ENCODE results near the gene DIAPH2.

- no peak for TF ChIP-seq POLR2AphosphoS5 (IDR thresholded peaks at IDR 0.05; ENCODE audit: low read depth)
- TF ChIP-seq, protein P1, sequence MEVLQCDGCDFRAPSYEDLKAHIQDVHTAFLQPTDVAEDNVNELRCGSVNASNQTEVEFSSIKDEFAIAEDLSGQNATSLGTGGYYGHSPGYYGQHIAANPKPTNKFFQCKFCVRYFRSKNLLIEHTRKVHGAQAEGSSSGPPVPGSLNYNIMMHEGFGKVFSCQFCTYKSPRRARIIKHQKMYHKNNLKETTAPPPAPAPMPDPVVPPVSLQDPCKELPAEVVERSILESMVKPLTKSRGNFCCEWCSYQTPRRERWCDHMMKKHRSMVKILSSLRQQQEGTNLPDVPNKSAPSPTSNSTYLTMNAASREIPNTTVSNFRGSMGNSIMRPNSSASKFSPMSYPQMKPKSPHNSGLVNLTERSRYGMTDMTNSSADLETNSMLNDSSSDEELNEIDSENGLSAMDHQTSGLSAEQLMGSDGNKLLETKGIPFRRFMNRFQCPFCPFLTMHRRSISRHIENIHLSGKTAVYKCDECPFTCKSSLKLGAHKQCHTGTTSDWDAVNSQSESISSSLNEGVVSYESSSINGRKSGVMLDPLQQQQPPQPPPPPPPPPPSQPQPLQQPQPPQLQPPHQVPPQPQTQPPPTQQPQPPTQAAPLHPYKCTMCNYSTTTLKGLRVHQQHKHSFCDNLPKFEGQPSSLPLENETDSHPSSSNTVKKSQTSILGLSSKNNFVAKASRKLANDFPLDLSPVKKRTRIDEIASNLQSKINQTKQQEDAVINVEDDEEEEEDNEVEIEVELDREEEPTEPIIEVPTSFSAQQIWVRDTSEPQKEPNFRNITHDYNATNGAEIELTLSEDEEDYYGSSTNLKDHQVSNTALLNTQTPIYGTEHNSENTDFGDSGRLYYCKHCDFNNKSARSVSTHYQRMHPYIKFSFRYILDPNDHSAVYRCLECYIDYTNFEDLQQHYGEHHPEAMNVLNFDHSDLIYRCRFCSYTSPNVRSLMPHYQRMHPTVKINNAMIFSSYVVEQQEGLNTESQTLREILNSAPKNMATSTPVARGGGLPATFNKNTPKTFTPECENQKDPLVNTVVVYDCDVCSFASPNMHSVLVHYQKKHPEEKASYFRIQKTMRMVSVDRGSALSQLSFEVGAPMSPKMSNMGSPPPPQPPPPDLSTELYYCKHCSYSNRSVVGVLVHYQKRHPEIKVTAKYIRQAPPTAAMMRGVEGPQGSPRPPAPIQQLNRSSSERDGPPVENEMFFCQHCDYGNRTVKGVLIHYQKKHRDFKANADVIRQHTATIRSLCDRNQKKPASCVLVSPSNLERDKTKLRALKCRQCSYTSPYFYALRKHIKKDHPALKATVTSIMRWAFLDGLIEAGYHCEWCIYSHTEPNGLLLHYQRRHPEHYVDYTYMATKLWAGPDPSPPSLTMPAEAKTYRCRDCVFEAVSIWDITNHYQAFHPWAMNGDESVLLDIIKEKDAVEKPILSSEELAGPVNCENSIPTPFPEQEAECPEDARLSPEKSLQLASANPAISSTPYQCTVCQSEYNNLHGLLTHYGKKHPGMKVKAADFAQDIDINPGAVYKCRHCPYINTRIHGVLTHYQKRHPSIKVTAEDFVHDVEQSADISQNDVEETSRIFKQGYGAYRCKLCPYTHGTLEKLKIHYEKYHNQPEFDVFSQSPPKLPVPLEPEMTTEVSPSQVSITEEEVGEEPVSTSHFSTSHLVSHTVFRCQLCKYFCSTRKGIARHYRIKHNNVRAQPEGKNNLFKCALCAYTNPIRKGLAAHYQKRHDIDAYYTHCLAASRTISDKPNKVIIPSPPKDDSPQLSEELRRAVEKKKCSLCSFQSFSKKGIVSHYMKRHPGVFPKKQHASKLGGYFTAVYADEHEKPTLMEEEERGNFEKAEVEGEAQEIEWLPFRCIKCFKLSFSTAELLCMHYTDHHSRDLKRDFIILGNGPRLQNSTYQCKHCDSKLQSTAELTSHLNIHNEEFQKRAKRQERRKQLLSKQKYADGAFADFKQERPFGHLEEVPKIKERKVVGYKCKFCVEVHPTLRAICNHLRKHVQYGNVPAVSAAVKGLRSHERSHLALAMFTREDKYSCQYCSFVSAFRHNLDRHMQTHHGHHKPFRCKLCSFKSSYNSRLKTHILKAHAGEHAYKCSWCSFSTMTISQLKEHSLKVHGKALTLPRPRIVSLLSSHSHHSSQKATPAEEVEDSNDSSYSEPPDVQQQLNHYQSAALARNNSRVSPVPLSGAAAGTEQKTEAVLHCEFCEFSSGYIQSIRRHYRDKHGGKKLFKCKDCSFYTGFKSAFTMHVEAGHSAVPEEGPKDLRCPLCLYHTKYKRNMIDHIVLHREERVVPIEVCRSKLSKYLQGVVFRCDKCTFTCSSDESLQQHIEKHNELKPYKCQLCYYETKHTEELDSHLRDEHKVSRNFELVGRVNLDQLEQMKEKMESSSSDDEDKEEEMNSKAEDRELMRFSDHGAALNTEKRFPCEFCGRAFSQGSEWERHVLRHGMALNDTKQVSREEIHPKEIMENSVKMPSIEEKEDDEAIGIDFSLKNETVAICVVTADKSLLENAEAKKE (CRISPR knock-in tag; IDR thresholded peaks at IDR 0.05), result no peak
- no peak for TF ChIP-seq CTCF (conservative IDR thresholded peaks at IDR 0.05; ENCODE audit: low read depth in 2 of 2)
- TF ChIP-seq, protein P2, sequence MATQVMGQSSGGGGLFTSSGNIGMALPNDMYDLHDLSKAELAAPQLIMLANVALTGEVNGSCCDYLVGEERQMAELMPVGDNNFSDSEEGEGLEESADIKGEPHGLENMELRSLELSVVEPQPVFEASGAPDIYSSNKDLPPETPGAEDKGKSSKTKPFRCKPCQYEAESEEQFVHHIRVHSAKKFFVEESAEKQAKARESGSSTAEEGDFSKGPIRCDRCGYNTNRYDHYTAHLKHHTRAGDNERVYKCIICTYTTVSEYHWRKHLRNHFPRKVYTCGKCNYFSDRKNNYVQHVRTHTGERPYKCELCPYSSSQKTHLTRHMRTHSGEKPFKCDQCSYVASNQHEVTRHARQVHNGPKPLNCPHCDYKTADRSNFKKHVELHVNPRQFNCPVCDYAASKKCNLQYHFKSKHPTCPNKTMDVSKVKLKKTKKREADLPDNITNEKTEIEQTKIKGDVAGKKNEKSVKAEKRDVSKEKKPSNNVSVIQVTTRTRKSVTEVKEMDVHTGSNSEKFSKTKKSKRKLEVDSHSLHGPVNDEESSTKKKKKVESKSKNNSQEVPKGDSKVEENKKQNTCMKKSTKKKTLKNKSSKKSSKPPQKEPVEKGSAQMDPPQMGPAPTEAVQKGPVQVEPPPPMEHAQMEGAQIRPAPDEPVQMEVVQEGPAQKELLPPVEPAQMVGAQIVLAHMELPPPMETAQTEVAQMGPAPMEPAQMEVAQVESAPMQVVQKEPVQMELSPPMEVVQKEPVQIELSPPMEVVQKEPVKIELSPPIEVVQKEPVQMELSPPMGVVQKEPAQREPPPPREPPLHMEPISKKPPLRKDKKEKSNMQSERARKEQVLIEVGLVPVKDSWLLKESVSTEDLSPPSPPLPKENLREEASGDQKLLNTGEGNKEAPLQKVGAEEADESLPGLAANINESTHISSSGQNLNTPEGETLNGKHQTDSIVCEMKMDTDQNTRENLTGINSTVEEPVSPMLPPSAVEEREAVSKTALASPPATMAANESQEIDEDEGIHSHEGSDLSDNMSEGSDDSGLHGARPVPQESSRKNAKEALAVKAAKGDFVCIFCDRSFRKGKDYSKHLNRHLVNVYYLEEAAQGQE (IDR thresholded peaks at IDR 0.05; ENCODE audit: unreplicated experiment), result no peak
- TF ChIP-seq EZH2 (IDR thresholded peaks at IDR 0.05; ENCODE audit: low read depth, unreplicated experiment), result no peak
- TF ChIP-seq ZNF331 (CRISPR knock-in tag; IDR thresholded peaks at IDR 0.05; ENCODE audit: low read depth), result no peak
- TF ChIP-seq EZH2phosphoT487 (IDR thresholded peaks at IDR 0.05; ENCODE audit: unreplicated experiment), result no peak
- TF ChIP-seq JUNB (IDR thresholded peaks at IDR 0.05; ENCODE audit: unreplicated experiment), result no peak
- TF ChIP-seq ETS1 (IDR thresholded peaks at IDR 0.05), result no peak
Observed at GRCh38 chrX:96764864-96765263, 80.2 kb downstream of the DIAPH2 start.

All from GM23338 (cell line).